H1 (cell line): ENCODE data around the gene GUCY1A2. TPM values are rescaled to one million over a fixed set of nuclear protein-coding genes. Genes with fewer than 3 reads are reported as not detected.

Experiments used
- CTCF ChIA-PET: fragments of 300-600 bp; sonication (Branson Sonifier 250); formaldehyde crosslinking; loops from one replicate; lab custom pipeline; 2021; ENCODE audit not compliant: partially characterized antibody; lab: Charles Lee
- POLR2A ChIA-PET: fragments of 300-600 bp; sonication (Branson Sonifier 250); formaldehyde crosslinking; loops from one replicate; lab custom pipeline; 2021; ENCODE audit warnings: inconsistent platforms; ENCODE audit not compliant: partially characterized antibody; lab: Charles Lee
- DNase-seq, 2 experiments: peaks; one replicate each; pipeline versions ENCODE4 v3.0.0 to v3.0.0-alpha.2; 2010 to 2022; ENCODE audit warnings: low spot score in 2 of 2, low read depth in 1 of 2, mixed read lengths in 1 of 2
- FAIRE-seq: peaks from 2 replicates; lab custom pipeline; 2011; peaks lifted over from hg19 to GRCh38; lab: Jason Lieb, UNC
- H2AFZ ChIP-seq: 2 replicates; pipeline ENCODE4 v1.8.1; 2012; ENCODE audit warnings: low read length, inconsistent platforms
- H2AK5ac ChIP-seq: 2 replicates; pipeline ENCODE4 v1.6.1; 2013; ENCODE audit warnings: low read depth, low read length
- H2BK120ac ChIP-seq: replicated peaks from 2 replicates; pipeline ENCODE3; 2013; ENCODE audit warnings: low read depth, low read length, inconsistent platforms
- H2BK12ac ChIP-seq: 2 replicates; pipeline ENCODE4 v1.6.1; 2013; ENCODE audit warnings: low read depth, low read length
- H2BK15ac ChIP-seq: 2 replicates; pipeline ENCODE4 v1.6.1; 2013; ENCODE audit warnings: low read length
- H2BK20ac ChIP-seq: 2 replicates; pipeline ENCODE4 v1.6.1; 2013; ENCODE audit warnings: low read length
- H2BK5ac ChIP-seq: 2 replicates; pipeline ENCODE4 v1.6.1; 2013; ENCODE audit warnings: low read depth, low read length
- H3K14ac ChIP-seq: 2 replicates; pipeline ENCODE4 v1.6.1; 2013; ENCODE audit warnings: inconsistent platforms; ENCODE audit not compliant: insufficient read length
- H3K18ac ChIP-seq: 2 replicates; pipeline ENCODE4 v1.6.1; 2013; ENCODE audit warnings: low read length; ENCODE audit errors: extremely low read depth
- H3K23ac ChIP-seq: 2 replicates; pipeline ENCODE4 v1.6.1; 2013; ENCODE audit warnings: inconsistent platforms; ENCODE audit not compliant: insufficient read length
- H3K23me2 ChIP-seq: 2 replicates; pipeline ENCODE4 v1.6.1; 2013; ENCODE audit warnings: low read depth, low read length
- H3K27ac ChIP-seq: 2 replicates; pipeline ENCODE4 v1.6.1; 2011; ENCODE audit warnings: low read depth, low read length, inconsistent platforms
- H3K27me3 ChIP-seq, 4 experiments: replicated peaks in 1 of 4; 1 replicate in 1 of 4; 2 replicates in 3 of 4; pipeline versions ENCODE4 v1.6.1 to v1.8.1; 2011 to 2013; ENCODE audit warnings: low read length in 3 of 4, mild to moderate bottlenecking in 3 of 4, inconsistent platforms in 2 of 4, mixed read lengths in 2 of 4, moderate library complexity in 1 of 4; ENCODE audit not compliant: control insufficient read depth in 3 of 4, insufficient read depth in 3 of 4; ENCODE audit errors: extremely low read depth in 1 of 4
- H3K36me3 ChIP-seq, 4 experiments: 2 replicates each; pipeline versions ENCODE4 v1.6.1 to v1.8.1; 2011 to 2013; ENCODE audit warnings: mild to moderate bottlenecking in 4 of 4, low read length in 3 of 4, moderate library complexity in 2 of 4, control low read depth in 1 of 4, inconsistent platforms in 1 of 4; ENCODE audit not compliant: insufficient read depth in 4 of 4, control insufficient read depth in 2 of 4
- H3K4ac ChIP-seq: replicated peaks from 2 replicates; pipeline ENCODE3; 2013; ENCODE audit warnings: low read length, low read depth, mixed read lengths, inconsistent platforms; ENCODE audit not compliant: insufficient read length
- H3K4me1 ChIP-seq, 4 experiments: replicated peaks in 1 of 4; 1 replicate in 1 of 4; 2 replicates in 3 of 4; pipeline versions ENCODE4 v1.6.1 to v1.8.1; 2011 to 2013; ENCODE audit warnings: low read length in 3 of 4, inconsistent platforms in 2 of 4, mixed read lengths in 1 of 4; ENCODE audit not compliant: insufficient read depth in 4 of 4, control insufficient read depth in 3 of 4
- H3K4me2 ChIP-seq, 2 experiments: 2 replicates each; pipeline versions ENCODE4 v1.6.1 to v1.8.1; 2011 to 2013; ENCODE audit warnings: low read depth in 2 of 2, low read length in 2 of 2, control low read depth in 1 of 2, inconsistent platforms in 1 of 2, mild to moderate bottlenecking in 1 of 2; ENCODE audit not compliant: insufficient read depth in 1 of 2
- H3K4me3 ChIP-seq, 4 experiments: fragments of 200-600, 300-600 bp in 1 of 4; sonication (generic), shearing (Covaris generic), sonication (Bioruptor Twin) in 1 of 4; 2 replicates each; pipeline versions ENCODE4 v1.5.1 to v1.8.1; 2011 to 2016; ENCODE audit warnings: low read length in 4 of 4, low read depth in 3 of 4, control low read depth in 2 of 4, inconsistent platforms in 2 of 4, mild to moderate bottlenecking in 2 of 4, mixed read lengths in 1 of 4, moderate library complexity in 1 of 4; ENCODE audit not compliant: insufficient read depth in 2 of 4; ENCODE audit errors: extremely low read depth in 1 of 4
- H3K56ac ChIP-seq: replicated peaks from 2 replicates; pipeline ENCODE3; 2013; ENCODE audit warnings: low read depth, mild to moderate bottlenecking, mixed read lengths, low read length, inconsistent platforms; ENCODE audit not compliant: insufficient read length
- H3K79me1 ChIP-seq: 2 replicates; pipeline ENCODE4 v1.6.1; 2013; ENCODE audit warnings: low read depth, low read length, control low read depth
- H3K79me2 ChIP-seq, 2 experiments: 2 replicates each; pipeline versions ENCODE4 v1.6.1 to v1.8.1; 2012 to 2013; ENCODE audit warnings: low read length in 2 of 2, mild to moderate bottlenecking in 2 of 2, inconsistent platforms in 1 of 2; ENCODE audit not compliant: insufficient read depth in 2 of 2, control insufficient read depth in 1 of 2
- H3K9ac ChIP-seq, 4 experiments: replicated peaks in 1 of 4; 1 replicate in 1 of 4; 2 replicates in 3 of 4; pipeline versions ENCODE4 v1.6.1 to v1.8.1; 2011 to 2013; ENCODE audit warnings: low read depth in 3 of 4, low read length in 3 of 4, control low read depth in 2 of 4, mild to moderate bottlenecking in 2 of 4, moderate library complexity in 2 of 4, inconsistent platforms in 1 of 4; ENCODE audit errors: extremely low read depth in 1 of 4
- H3K9me3 ChIP-seq, 2 experiments: 2 replicates each; pipeline versions ENCODE4 v1.6.1 to v1.8.1; 2012 to 2013; ENCODE audit warnings: mild to moderate bottlenecking in 2 of 2, moderate library complexity in 2 of 2, control low read depth in 1 of 2, inconsistent platforms in 1 of 2, low read depth in 1 of 2, low read length in 1 of 2, mixed read lengths in 1 of 2; ENCODE audit not compliant: insufficient read depth in 2 of 2
- H4K20me1 ChIP-seq, 2 experiments: replicated peaks in 1 of 2; 2 replicates each; pipeline versions ENCODE3 to v1.8.1; 2011 to 2013; ENCODE audit warnings: inconsistent platforms in 2 of 2, low read length in 2 of 2, mild to moderate bottlenecking in 1 of 2; ENCODE audit not compliant: insufficient read depth in 2 of 2, control insufficient read depth in 1 of 2
- H4K5ac ChIP-seq: 2 replicates; pipeline ENCODE4 v1.6.1; 2013; ENCODE audit warnings: low read length, low read depth, mixed read lengths, inconsistent platforms; ENCODE audit not compliant: insufficient read length
- H4K8ac ChIP-seq: 2 replicates; pipeline ENCODE4 v1.8.0; 2013; ENCODE audit warnings: mild to moderate bottlenecking, moderate library complexity, low read length, inconsistent platforms; ENCODE audit not compliant: insufficient read depth; ENCODE audit errors: extremely low read depth
- H4K91ac ChIP-seq: replicated peaks from 2 replicates; pipeline ENCODE3; 2013; ENCODE audit warnings: low read length, mixed read lengths, inconsistent platforms; ENCODE audit not compliant: insufficient read length
- BCL11A ChIP-seq, 2 experiments: IDR thresholded peaks; one replicate each; pipeline ENCODE4 v1.6.1; 2011; ENCODE audit warnings: low read depth in 2 of 2, low read length in 2 of 2, mild to moderate bottlenecking in 2 of 2
- BRCA1 ChIP-seq: IDR thresholded peaks from 2 replicates; pipeline ENCODE4 v1.6.1; 2012; ENCODE audit warnings: low read depth, low read length, improper control_type of control experiment
- E2F6 ChIP-seq: IDR thresholded peaks from 2 replicates; pipeline ENCODE4 v1.6.1; 2012; ENCODE audit warnings: inconsistent platforms
- EZH2 ChIP-seq: fragments of 200-600 bp; sonication (generic); IDR thresholded peaks from 2 replicates; pipeline ENCODE4 v1.7.1; 2012; ENCODE audit warnings: low read depth, mild to moderate bottlenecking, moderate library complexity, low read length, inconsistent platforms; ENCODE audit not compliant: severe bottlenecking
- KDM4A ChIP-seq: IDR thresholded peaks from one replicate; pipeline ENCODE4 v1.7.1; 2012; ENCODE audit warnings: low read depth, mild to moderate bottlenecking, moderate library complexity, low read length, inconsistent platforms; ENCODE audit not compliant: severe bottlenecking
- KDM5A ChIP-seq: fragments of 200-600 bp; IDR thresholded peaks from 2 replicates; pipeline ENCODE4 v1.7.1; 2012; ENCODE audit warnings: mild to moderate bottlenecking, low read length, inconsistent platforms, mixed read lengths
- MAX ChIP-seq: IDR thresholded peaks from 2 replicates; pipeline ENCODE4 v1.6.1; 2012; ENCODE audit warnings: inconsistent platforms
- NANOG ChIP-seq: IDR thresholded peaks from 2 replicates; pipeline ENCODE4 v1.6.1; 2011; ENCODE audit warnings: low read length, low read depth, mild to moderate bottlenecking, inconsistent platforms; ENCODE audit not compliant: insufficient read depth, poor library complexity, severe bottlenecking
- POU5F1 ChIP-seq: IDR thresholded peaks from 2 replicates; pipeline ENCODE4 v1.6.1; 2011; ENCODE audit warnings: low read depth, mild to moderate bottlenecking, low read length, moderate library complexity
- RFX5 ChIP-seq: IDR thresholded peaks from 2 replicates; pipeline ENCODE4 v1.6.1; 2011; ENCODE audit warnings: low read depth, low read length, improper control_type of control experiment, borderline replicate concordance
- SP1 ChIP-seq: IDR thresholded peaks from 2 replicates; pipeline ENCODE4 v1.6.1; 2011; ENCODE audit warnings: low read depth, low read length
- TAF7 ChIP-seq: optimal IDR thresholded peaks from 2 replicates; pipeline ENCODE3; 2011; ENCODE audit warnings: low read depth, mild to moderate bottlenecking, inconsistent platforms, low read length, moderate library complexity, borderline replicate concordance
- WGBS, 2 experiments: shearing (Covaris generic) in 1 of 2; methylation state at CpG; one replicate each; pipeline versions ENCODE4 v1.1.6 to v1.1.7; 2013 to 2015; ENCODE audit warnings: low lambda C conversion rate in 2 of 2, mixed read lengths in 2 of 2, inconsistent platforms in 1 of 2, low coverage in 1 of 2, missing lambda C conversion rate in 1 of 2; ENCODE audit not compliant: insufficient replicate concordance in 2 of 2, insufficient coverage in 1 of 2, insufficient read length in 1 of 2; ENCODE audit errors: extremely low coverage in 1 of 2, missing lambda C conversion rate in 1 of 2; 5-methylcytosine and 5-hydroxymethylcytosine counted together
- polyA plus RNA-seq, 7 experiments: library from polyadenylated mRNA; depleted of rRNA in 3 of 7; stranded (reverse) in 5 of 7; unstranded in 2 of 7; fragments of >200 nt in 5 of 7; fragments of 200-250 nt in 2 of 7; gene quantifications; 1 replicate in 5 of 7; 2 replicates in 1 of 7; 4 replicates in 1 of 7; pipeline versions ENCODE4 v1.2.1 to v1.2.3, GENCODE V29; 2011 to 2013; ENCODE audit warnings: missing spikeins in 2 of 7, mixed read lengths in 2 of 7
- total RNA-seq: library from RNA; stranded (reverse); fragmentation: NEBNext Ultra II Directional; extraction: Animal tissue kit (Norgen Biotek cat#: 25700); gene quantifications from 2 replicates; pipeline ENCODE4 v1.2.1, GENCODE V29; 2021
- TF ChIP-seq, protein P1 (sequence below): IDR thresholded peaks from 2 replicates; pipeline ENCODE4 v1.6.1; 2011; ENCODE audit warnings: low read length, improper control_type of control experiment

GUCY1A2 gene
- total and polyA plus RNA-seq, 2 of the 8 experiments (the other 6 are each of a cell fraction or from before 2014, with no cell fraction given), result 0.11 to 1.9 TPM

- FAIRE-seq, result no peak
- CTCF ChIA-PET, result no interaction called here
- H3K4me2 ChIP-seq, result no peak overlapping the region
- TF ChIP-seq, protein P1, sequence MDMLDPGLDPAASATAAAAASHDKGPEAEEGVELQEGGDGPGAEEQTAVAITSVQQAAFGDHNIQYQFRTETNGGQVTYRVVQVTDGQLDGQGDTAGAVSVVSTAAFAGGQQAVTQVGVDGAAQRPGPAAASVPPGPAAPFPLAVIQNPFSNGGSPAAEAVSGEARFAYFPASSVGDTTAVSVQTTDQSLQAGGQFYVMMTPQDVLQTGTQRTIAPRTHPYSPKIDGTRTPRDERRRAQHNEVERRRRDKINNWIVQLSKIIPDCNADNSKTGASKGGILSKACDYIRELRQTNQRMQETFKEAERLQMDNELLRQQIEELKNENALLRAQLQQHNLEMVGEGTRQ, result no peak
- TF ChIP-seq MAX (no peak), NANOG (no peak), POU5F1 (no peak), EZH2 (no peak), KDM5A (no peak), TAF7 (no peak), KDM4A (no peak), E2F6 (no peak), BRCA1 (no peak), RFX5 (no peak), BCL11A (IDR thresholded peaks at IDR 0.05; ENCODE audit: low read depth in 2 of 2, low read length in 2 of 2) (no peak), SP1 (no peak)
These were observed 315.5 kb downstream of the GUCY1A2 start for GRCh38 chr11:106702805-106703204.

More at GRCh38 chr11:106702805-106703204, 315.5 kb downstream of the GUCY1A2 start:
- Histone ChIP-seq H4K5ac (no peak overlapping the region), H3K4me3 (no peak overlapping the region), H3K27me3 (no peaks in the 10 kb centered on the region), H3K56ac (no peak overlapping the region), H3K4ac (no peak overlapping the region), H3K14ac (no peak overlapping the region), H3K9ac (no peak overlapping the region), H3K79me2 (no peaks in the 10 kb centered on the region), H2BK15ac (no peak overlapping the region), H3K79me1 (no peaks in the 10 kb centered on the region), H4K91ac (no peak overlapping the region), H3K23ac (no peak overlapping the region), H3K9me3 (no peaks in the 10 kb centered on the region), H3K23me2 (no peaks in the 10 kb centered on the region), H3K18ac (no peak overlapping the region), H2AK5ac (no peak overlapping the region), H2BK12ac (no peak overlapping the region), H2BK20ac (no peak overlapping the region), H2BK120ac (no peak overlapping the region), H4K8ac (no peak overlapping the region), H3K4me1 (no peaks in the 10 kb centered on the region), H4K20me1 (no peaks in the 10 kb centered on the region), H2BK5ac (no peak overlapping the region), H3K36me3 (no peaks in the 10 kb centered on the region), H2AFZ (no peak overlapping the region), H3K27ac (no peak overlapping the region)
- POLR2A ChIA-PET, result no interaction called here
- no peak for DNase-seq
- WGBS, 2 experiments, result 89% methylated on average over 3 of the region's 3 CpGs; no CpG with 5 or more reads in 1 of the 2 experiments
